BLaER1 treated with 17β-estradiol and CSF1 and Interleukin-3, amounts not matched to agents 10 nM and 100 nM (cell line): ENCODE results near the gene MAN1B1.
A peak's percentile ranks its signal among the peaks of the same experiment; 100 is the strongest.

Experiments used
- H3K27ac ChIP-seq, 11 experiments: shearing (Covaris generic); formaldehyde crosslinking; 2 replicates each; pipeline ENCODE4 v1.8.1; 2022
- H3K27me3 ChIP-seq, 11 experiments: shearing (Covaris generic); formaldehyde crosslinking; 2 replicates each; pipeline ENCODE4 v1.8.1; 2022
- H3K36me3 ChIP-seq, 11 experiments: shearing (Covaris generic); formaldehyde crosslinking; 2 replicates each; pipeline ENCODE4 v1.8.1; 2022
- H3K4me1 ChIP-seq, 10 experiments: shearing (Covaris generic); formaldehyde crosslinking; 2 replicates each; pipeline ENCODE4 v1.8.1; 2022
- H3K4me2 ChIP-seq, 11 experiments: shearing (Covaris generic); formaldehyde crosslinking; 2 replicates each; pipeline ENCODE4 v1.8.1; 2022
- H3K4me3 ChIP-seq, 10 experiments: shearing (Covaris generic); formaldehyde crosslinking; 2 replicates each; pipeline ENCODE4 v1.8.1; 2022
- H3K9ac ChIP-seq, 11 experiments: shearing (Covaris generic); formaldehyde crosslinking; 2 replicates each; pipeline ENCODE4 v1.8.1; 2022
- H3K9me3 ChIP-seq, 11 experiments: shearing (Covaris generic); formaldehyde crosslinking; replicated peaks in 1 of 11; 2 replicates each; pipeline ENCODE4 v1.8.1; 2022
- H4K20me1 ChIP-seq, 11 experiments: shearing (Covaris generic); formaldehyde crosslinking; 2 replicates each; pipeline ENCODE4 v1.8.1; 2022
- Cebpa-rat ChIP-seq, 11 experiments: shearing (Covaris generic); IDR thresholded peaks; 2 replicates each; pipeline ENCODE4 v1.8.1; 2022

Gene MAN1B1

GRCh38 chr9:137141050-137141810 is 54.4 kb downstream of the MAN1B1 start:
- H3K9me3 ChIP-seq, result peaks cover 0 to 4% (median 0%) of the 10 kb centered on the region in 11 experiments; a peak in 1 of 22 replicates
- H3K27me3 ChIP-seq, result peaks cover 51 to 78% (median 60%) of the 10 kb centered on the region in 11 experiments
- no peak overlapping the region for H3K27ac ChIP-seq
- no peak overlapping the region for H3K4me3 ChIP-seq
- no peak for TF ChIP-seq Cebpa-rat (IDR thresholded peaks at IDR 0.05)
- H4K20me1 ChIP-seq, result peaks cover 0 to 64% (median 9%) of the 10 kb centered on the region in 11 experiments; a peak in 11 of 22 replicates
- no peaks in the 10 kb centered on the region for H3K36me3 ChIP-seq
- H3K9ac ChIP-seq, result no peak overlapping the region
- H3K4me2 ChIP-seq, result no peak overlapping the region
- peaks cover 6 to 38% (median 16%) of the 10 kb centered on the region in 10 experiments; a peak in 16 of 20 replicates for H3K4me1 ChIP-seq

- Histone ChIP-seq H3K4me3 (no peak overlapping the region), H3K4me1 (peaks cover 7 to 40% (median 18%) of the 10 kb centered on the region in 10 experiments; a peak in 18 of 20 replicates), H3K36me3 (no peaks in the 10 kb centered on the region), H3K27me3 (peaks cover 40 to 67% (median 50%) of the 10 kb centered on the region in 11 experiments), H4K20me1 (peaks cover 0 to 58% (median 9%) of the 10 kb centered on the region in 11 experiments; a peak in 11 of 22 replicates), H3K9ac (no peak overlapping the region), H3K4me2 (no peak overlapping the region), H3K9me3 (peaks cover 0 to 4% (median 0%) of the 10 kb centered on the region in 11 experiments; a peak in 1 of 22 replicates), H3K27ac (no peak overlapping the region)
- no peak for TF ChIP-seq Cebpa-rat (IDR thresholded peaks at IDR 0.05)
These were observed 55.5 kb downstream of the MAN1B1 start for GRCh38 chr9:137141976-137142936.

- Histone ChIP-seq H3K4me2 (peak overlapping the region in 3 of 11 experiments; percentile 3 to 10 (median 6); a peak in 3 of 22 replicates), H3K27me3 (peaks cover 28 to 55% (median 38%) of the 10 kb centered on the region in 11 experiments), H3K27ac (no peak overlapping the region), H3K9ac (no peak overlapping the region), H4K20me1 (peaks cover 0 to 52% (median 6%) of the 10 kb centered on the region in 11 experiments; a peak in 11 of 22 replicates), H3K9me3 (peaks cover 0 to 4% (median 0%) of the 10 kb centered on the region in 11 experiments; a peak in 1 of 22 replicates), H3K36me3 (no peaks in the 10 kb centered on the region), H3K4me1 (peaks cover 9 to 42% (median 21%) of the 10 kb centered on the region in 10 experiments; a peak in 18 of 20 replicates), H3K4me3 (no peak overlapping the region)
- no peak for TF ChIP-seq Cebpa-rat (IDR thresholded peaks at IDR 0.05)
These were observed 56.7 kb downstream of the MAN1B1 start for GRCh38 chr9:137143459-137143858.

- H3K27ac ChIP-seq, result no peak overlapping the region
- H3K4me1 ChIP-seq, result peaks cover 12 to 47% (median 30%) of the 10 kb centered on the region in 10 experiments; a peak in 19 of 20 replicates
- peaks cover 5 to 31% (median 13%) of the 10 kb centered on the region in 11 experiments; a peak in 18 of 22 replicates for H3K27me3 ChIP-seq
- no peaks in the 10 kb centered on the region for H3K36me3 ChIP-seq
- peaks cover 0 to 43% (median 2%) of the 10 kb centered on the region in 11 experiments; a peak in 7 of 22 replicates for H4K20me1 ChIP-seq
- no peak overlapping the region for H3K4me2 ChIP-seq
- H3K4me3 ChIP-seq, result no peak overlapping the region
- no peaks in the 10 kb centered on the region for H3K9me3 ChIP-seq
- H3K9ac ChIP-seq, result no peak overlapping the region
- TF ChIP-seq Cebpa-rat (IDR thresholded peaks at IDR 0.05), result no peak
These were observed 59.1 kb downstream of the MAN1B1 start for GRCh38 chr9:137145731-137146526.

GRCh38 chr9:137146527-137146918 is 59.7 kb downstream of the MAN1B1 start:
- Histone ChIP-seq H3K4me2 (no peak overlapping the region), H3K4me1 (peaks cover 12 to 44% (median 30%) of the 10 kb centered on the region in 10 experiments; a peak in 19 of 20 replicates), H3K4me3 (no peak overlapping the region), H3K9ac (no peak overlapping the region), H3K36me3 (no peaks in the 10 kb centered on the region), H3K27ac (no peak overlapping the region), H3K9me3 (no peaks in the 10 kb centered on the region), H3K27me3 (peaks cover 0 to 25% (median 7%) of the 10 kb centered on the region in 11 experiments; a peak in 11 of 22 replicates), H4K20me1 (peaks cover 0 to 37% (median 2%) of the 10 kb centered on the region in 11 experiments; a peak in 7 of 22 replicates)
- no peak for TF ChIP-seq Cebpa-rat (IDR thresholded peaks at IDR 0.05)

- no peak for TF ChIP-seq Cebpa-rat (IDR thresholded peaks at IDR 0.05)
- Histone ChIP-seq H3K9me3 (no peaks in the 10 kb centered on the region), H3K4me2 (peak overlapping the region in 9 of 11 experiments; percentile 9 to 40 (median 27); a peak in 9 of 22 replicates), H3K4me1 (peaks cover 12 to 44% (median 30%) of the 10 kb centered on the region in 10 experiments; a peak in 19 of 20 replicates), H3K4me3 (no peak overlapping the region), H3K36me3 (no peaks in the 10 kb centered on the region), H3K27me3 (peaks cover 0 to 18% (median 6%) of the 10 kb centered on the region in 11 experiments; a peak in 6 of 22 replicates), H3K9ac (no peak overlapping the region), H4K20me1 (peaks cover 0 to 30% (median 2%) of the 10 kb centered on the region in 11 experiments; a peak in 7 of 22 replicates), H3K27ac (no peak overlapping the region)
These were observed 60.5 kb downstream of the MAN1B1 start for GRCh38 chr9:137147091-137147792.

- H3K36me3 ChIP-seq, result no peaks in the 10 kb centered on the region
- H3K9me3 ChIP-seq, result no peaks in the 10 kb centered on the region
- H3K27ac ChIP-seq, result no peak overlapping the region
- peaks cover 0 to 27% (median 2%) of the 10 kb centered on the region in 11 experiments; a peak in 7 of 22 replicates for H4K20me1 ChIP-seq
- H3K4me3 ChIP-seq, result no peak overlapping the region
- H3K4me2 ChIP-seq, result peak overlapping the region in 10 of 11 experiments; percentile 9 to 99 (median 50); a peak in 11 of 22 replicates
- H3K9ac ChIP-seq, result no peak overlapping the region
- no peak for TF ChIP-seq Cebpa-rat (IDR thresholded peaks at IDR 0.05)
- H3K27me3 ChIP-seq, result peaks cover 0 to 12% (median 3%) of the 10 kb centered on the region in 11 experiments; a peak in 5 of 22 replicates
- peaks cover 12 to 43% (median 30%) of the 10 kb centered on the region in 10 experiments; a peak in 19 of 20 replicates for H3K4me1 ChIP-seq
These were observed 61.0 kb downstream of the MAN1B1 start for GRCh38 chr9:137147793-137148160.
